C4-2B (cell line): ENCODE data around the gene COMT.
A peak's percentile ranks its signal among the peaks of the same experiment; 100 is the strongest.

Experiments used
- H3K27ac ChIP-seq: fragments of 450-650 bp; 2 replicates; pipeline ENCODE4 v1.5.1; 2017
- CTCF ChIP-seq: fragments of 450-650 bp; conservative IDR thresholded peaks from 2 replicates; pipeline ENCODE4 v1.5.1; 2017; ENCODE audit warnings: mild to moderate bottlenecking
- ZFX ChIP-seq: fragments of 450-650 bp; IDR thresholded peaks from 2 replicates; pipeline ENCODE4 v1.6.1; 2017

COMT gene

DNA sequence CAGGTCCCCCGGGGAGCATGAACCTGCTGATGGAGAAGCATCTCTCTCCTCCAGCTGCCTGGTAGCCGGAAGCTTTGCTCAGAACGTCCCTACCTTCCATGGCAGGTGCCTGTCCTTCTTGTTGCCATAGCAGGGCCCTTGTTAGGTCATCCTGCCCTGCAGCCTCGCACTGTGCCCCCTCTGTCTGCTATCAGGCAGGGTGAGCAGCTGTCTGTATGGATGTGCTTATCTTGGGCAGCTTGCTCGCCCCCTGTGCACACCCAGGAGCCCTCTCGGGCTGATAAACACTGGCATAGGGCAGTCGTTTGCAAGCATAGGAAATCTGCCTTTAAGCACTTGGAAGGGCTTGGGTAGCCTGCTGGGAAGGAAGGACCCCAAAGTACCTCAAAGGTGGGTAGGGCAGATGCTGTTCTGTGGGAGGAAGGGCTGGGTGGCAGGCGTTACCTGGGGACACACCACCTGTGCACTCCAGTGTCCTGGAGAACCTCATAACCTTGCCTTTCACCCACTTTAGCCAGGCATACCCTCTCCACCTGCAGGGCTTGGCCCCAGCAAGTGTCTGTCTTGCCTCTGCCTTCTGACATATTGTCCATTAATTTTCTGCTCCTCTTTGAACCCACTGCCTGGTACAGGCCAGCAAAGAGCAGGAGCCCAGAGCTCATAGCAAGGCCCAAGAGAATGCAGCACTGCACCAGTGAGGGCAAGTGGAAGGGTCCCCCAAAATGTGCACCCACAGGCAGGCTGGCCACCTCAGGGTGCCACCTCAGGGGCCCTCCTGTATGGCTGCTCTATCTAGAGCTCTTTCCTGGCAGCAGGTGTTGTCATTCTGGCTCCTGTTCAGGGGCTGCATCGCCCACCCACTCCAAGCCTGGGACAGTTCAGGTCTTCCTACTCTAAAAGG, 8.0 kb upstream of the COMT start:
- TF ChIP-seq ZFX (no peak), CTCF (no peak)
- H3K27ac ChIP-seq, result peak overlapping the region; percentile 26; the same call in 1 of the 2 replicates

DNA sequence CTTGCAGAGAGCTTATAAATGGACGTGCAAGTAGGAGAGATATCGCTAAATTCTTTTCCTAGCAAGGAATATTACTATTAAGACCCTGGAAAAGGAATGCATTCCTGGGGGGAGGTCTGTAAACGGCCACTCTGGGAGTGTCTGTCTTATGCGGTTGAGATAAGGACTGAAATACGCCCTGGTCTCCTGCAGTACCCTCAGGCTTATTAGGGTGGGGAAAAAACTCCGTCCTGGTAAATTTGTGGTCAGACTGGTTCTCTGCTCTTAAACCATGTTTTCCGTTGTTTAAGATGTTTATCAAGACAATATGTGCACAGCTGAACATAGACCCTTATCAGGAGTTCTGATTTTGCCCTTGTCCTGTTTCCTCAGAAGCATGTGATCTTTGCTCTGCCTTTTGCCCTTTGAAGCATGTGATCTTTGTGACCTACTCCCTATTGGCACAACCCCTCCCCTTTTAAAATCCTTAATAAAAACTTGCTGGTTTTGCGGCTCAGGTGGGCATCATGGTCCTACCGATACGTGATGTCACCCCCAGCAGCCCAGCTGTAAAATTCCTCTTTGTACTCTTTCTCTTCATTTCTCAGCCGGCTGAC, 6.4 kb upstream of the COMT start:
- H3K27ac ChIP-seq, result peak overlapping the region; percentile 86

DNA sequence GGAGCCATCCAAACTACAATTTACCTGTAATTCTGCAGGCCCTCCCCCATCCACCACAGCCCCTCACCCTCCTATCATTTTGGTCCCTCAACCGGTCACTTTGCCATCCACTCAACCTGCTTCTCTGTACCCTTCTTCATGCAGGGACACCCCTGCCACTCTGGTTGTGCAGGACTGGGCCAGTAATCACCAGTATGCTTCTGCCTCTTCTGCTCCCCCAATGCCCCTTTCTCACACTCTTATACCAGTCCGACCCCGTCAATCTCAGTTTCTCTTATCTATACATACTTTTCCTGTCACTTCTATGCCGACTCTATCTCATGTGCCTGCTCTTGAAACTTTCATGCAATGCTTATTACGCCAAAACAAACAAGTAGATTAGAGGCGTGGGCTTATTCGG, 5.1 kb upstream of the COMT start:
- peak overlapping the region; percentile 86 for H3K27ac ChIP-seq
- TF ChIP-seq CTCF (no peak), ZFX (no peak)

DNA sequence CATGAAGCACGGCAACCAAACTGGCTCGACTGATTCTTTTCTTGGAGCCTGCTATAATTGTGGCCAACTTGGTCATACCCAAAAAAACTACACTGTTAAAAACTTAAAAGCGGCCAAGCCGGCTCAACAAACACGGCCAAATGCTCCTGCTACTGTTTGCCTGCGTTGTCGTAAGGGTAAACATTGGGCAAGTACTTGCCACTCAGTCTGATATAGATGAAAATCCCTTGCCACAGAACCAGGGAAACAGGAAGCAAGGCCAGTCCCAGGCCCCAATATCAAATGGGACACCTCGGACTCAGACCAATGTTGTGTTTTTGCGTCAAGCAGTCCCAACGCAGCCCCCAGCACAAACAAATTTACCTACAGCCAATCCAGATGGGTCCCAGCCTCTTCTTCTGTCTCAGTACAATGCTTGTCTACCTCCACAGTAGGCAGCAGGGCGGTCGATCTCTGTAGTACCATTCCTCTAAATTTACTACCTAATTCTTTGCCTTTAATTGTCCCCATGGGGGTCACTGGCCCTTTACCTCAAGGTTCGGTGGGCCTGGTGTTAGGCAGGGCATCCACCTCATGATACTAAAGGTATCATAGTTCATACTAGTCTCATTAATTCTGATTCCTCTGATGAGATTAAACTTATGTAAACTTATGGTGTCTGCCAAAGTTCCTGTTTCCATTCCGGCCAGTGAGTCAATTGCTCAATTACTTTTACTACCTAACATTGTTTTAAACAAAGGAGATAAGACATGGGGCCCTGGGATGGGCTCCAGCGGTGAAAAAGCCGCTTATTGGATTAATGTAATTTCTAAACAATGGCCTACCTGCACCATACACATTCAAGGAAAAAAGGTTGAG, 3.7 kb upstream of the COMT start:
- peak overlapping the region; percentile 86 for H3K27ac ChIP-seq
- no peak for TF ChIP-seq ZFX
- TF ChIP-seq CTCF, result no peak

- peak overlapping the region; percentile 95 for H3K27ac ChIP-seq
- TF ChIP-seq CTCF, result no peak
- TF ChIP-seq ZFX, result no peak
Measured at GRCh38 chr22:19940536-19941364, 822 bp upstream of the COMT start.

DNA sequence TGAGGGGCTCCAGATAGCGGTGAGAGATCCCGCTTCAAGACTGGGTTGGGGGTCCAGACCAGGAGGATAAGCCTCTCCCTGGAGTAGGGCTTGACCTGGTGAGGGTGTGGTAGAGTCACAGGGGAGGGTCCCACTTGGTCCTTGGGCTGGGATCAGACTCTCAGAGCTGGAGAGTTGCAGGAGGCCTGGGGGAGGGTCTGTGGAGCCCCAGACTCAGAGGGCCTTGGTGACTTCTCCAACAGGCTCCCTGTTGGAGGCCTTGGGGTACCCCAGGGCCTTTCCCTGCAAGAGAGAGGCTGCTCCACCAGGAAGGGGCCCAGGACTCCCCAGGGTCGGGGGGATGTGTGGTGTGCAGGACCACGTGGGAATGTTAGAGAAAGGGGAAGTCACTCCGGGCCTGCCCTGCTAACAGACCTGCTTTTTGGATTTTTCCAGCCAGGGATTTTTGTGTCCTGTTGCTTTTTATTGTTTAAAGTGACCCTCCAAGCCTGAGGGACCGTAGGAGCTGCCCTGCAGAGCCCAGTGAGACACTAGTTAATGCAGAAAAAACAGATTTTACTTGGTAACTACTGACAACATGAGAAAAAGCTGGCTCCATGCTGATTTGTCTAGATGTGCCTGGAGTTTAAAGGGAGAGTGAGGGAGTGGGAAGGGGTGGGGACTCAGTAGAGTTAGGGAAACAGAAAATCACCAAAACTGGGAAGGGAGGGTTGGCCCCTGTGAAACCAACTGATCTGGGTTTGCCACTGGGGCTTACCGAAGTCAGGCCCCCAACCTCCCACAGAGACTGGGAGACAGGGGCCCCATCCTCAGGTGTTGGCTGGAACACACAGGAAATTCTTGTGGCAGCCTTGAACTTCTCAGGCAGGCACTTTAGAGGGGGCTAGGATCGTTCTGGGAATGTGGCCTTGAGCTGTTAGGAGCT, 847 bp downstream of the COMT start:
- TF ChIP-seq CTCF, result no peak
- TF ChIP-seq ZFX, result no peak
- H3K27ac ChIP-seq, result peak overlapping the region; percentile 95
